Retina (tissue), 1 donor: ENCODE measurements around the gene PIM3.

ENCODE experiments used
- DNase-seq: peaks from one replicate; pipeline ENCODE4 v3.0.0-alpha.2; 2016

PIM3 gene

DNA sequence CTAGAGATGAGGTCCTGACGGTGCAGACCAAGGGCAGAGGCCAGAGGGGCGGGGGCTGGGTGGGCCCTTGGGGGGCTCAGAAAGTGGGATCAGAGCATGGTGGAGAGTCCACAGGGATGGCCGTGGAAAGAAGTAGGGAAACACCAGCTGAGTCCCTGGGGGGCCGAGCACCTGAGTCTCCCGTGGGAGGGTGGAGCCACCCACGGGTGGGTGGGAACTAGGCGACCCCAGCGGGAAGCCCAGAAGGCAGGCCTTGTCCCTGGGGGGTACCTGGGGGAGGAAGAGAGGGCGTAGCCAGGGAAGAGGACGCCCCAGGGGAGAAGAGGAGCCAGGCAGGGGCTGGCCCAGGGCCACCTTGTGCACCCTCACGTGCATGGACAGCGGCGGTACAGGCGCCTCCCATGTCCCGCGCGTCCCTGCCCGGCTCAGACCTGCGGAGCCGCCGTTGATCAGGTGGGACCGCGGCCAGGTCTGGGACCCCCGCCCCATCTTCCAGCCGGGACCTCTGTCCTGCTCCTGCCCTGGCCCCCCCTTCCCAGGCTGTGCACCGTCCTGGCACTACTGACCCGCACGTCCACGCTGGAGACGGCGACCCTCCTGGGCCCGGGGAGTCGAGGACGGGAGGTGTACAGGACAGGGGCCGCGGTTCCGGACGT lies 31.9 kb upstream of the PIM3 start:
- DNase-seq: no peak

DNA sequence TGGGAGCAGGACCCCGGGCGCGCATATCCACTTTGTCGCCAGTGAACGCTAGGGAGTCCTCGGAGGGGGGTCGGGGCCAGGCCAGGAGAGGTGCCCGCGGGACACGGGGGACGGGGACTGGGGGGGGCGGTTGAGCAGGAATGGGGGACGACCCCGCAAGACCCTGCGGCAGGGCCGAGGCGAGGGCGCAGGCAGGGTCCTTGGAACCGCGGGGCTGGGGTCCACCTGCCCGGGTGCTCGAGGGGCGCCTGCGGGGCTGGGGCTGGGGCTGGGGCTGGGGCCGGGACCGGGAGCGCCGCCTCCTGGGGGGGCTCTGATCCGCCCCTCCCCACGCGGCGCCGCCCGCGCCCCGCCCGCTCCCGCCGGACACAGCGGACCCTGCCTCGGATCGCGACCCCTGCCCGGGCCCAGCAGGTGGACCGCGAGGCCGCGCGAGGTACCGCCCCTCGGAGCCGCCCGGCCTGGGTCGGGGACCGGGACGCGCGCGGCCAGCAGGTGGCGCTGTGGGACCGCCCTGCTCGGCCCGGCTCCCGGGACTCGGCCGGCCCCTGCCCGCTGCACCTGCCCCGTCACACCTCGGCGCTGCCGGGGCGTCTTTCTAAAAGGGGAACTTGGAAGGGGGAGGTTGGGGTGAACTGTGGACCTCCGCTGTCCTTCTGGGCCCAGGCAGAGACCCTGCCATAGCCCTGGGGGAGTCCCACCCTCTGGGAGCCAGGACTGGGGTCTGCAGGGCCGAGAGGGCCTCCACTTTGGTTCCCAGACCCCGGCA lies 31.2 kb upstream of the PIM3 start:
- DNase-seq: peak; percentile 74

DNA sequence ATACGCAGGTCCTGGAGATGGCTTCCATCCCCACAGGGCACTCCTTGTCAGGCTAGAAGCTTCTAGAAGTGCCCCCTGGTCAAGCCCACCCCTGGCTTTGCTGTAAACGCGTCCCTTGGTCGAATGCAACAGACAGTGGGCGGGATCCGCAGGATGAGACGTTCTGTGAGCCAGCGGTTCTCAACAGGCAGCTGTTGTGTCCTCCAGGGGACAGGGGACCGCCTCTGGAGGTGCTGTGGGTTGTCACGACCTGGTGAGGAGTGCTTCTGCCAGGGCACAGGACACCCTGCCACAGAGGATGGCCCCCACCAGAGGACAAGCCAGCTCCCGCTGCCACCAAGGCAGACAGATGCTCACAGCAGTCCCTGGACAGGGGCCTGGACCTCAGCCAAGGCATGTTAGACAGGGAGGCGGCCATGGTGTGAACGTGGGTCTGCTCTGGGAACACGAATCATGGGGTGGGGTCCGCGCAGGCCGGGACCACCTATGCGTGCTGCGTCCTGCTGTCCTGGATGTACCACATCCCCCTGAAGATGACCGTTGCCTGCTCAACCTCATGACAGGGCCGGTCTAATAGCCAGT lies 30.5 kb upstream of the PIM3 start:
- DNase-seq: no peak

DNA sequence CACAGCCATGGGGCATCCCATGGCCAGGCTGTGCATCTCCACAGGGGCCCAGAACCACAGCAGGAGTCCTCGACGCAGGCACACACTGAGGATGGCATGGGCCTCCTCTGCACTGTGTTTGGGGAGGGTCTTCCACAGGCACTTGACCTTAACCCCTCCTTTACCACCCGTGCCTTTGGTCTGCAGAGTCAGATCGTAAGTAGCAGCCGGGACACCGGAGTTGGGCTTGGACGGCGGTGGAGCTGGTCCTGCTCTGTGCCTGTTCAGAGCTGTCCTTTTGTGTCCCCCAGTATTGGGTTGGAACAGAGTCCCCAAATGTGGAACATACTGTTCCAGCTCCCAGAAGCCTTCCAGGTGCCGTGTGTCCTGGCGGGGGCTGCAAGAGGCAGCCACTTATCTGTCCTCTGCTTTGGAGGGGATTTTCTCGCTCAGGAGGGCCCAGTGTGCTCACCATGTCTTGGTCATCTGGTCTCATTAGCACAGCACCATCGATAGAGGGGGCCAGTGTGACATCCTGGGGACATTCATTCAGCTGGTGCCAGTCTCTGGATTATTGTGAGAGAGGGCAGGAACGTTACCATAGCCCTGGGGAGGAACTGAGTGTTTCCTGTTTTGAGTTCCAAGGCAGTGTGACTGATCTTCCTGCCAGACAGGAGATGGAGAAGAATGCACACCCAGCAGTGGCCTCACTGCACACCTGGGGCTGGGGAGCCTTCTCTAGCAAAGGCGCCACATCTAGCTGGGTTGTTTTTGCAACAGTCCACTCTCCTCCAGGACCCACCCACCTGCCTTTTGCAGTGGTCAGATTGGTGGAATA lies 29.8 kb upstream of the PIM3 start:
- no peak for DNase-seq

GRCh38 chr22:49933236-49934159 lies 27.1 kb upstream of the PIM3 start:
- DNase-seq: no peak

DNA sequence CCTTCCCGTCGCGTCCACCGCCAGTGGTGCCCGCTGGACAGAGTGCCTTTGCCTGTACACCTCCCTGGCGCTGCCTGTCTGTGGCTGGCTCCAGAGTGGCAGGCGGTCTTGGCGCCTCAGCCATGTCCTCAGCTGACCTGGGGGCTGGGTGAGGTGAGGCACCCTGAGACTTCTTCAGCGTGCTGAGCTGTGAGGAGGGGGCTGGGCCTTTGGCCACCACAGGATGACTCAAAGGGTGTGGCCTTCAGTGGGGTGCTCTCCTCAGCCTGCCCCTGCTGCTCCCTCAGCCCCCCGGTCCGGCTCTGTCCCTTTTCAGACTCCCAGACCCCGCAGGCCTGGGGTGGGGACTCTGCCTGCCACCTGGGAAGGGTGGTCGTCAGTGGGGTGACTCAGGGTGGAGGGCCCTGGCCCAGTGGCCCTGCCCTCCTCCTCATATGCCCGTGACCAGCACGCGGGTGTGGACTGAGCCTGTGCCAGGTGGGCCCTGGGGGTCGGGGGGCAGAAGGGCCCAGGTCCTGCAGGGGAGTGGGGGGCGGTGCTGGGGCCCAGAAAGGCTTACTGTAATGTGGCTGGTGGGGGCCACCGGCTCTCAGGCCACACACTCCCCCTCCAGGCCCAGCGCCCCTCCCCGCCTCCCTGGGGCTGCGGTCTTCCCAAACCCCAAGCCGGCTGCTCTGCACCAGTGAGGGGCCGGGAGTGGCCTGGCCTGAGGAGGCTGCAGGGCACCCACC lies 26.2 kb upstream of the PIM3 start:
- no peak for DNase-seq

DNA sequence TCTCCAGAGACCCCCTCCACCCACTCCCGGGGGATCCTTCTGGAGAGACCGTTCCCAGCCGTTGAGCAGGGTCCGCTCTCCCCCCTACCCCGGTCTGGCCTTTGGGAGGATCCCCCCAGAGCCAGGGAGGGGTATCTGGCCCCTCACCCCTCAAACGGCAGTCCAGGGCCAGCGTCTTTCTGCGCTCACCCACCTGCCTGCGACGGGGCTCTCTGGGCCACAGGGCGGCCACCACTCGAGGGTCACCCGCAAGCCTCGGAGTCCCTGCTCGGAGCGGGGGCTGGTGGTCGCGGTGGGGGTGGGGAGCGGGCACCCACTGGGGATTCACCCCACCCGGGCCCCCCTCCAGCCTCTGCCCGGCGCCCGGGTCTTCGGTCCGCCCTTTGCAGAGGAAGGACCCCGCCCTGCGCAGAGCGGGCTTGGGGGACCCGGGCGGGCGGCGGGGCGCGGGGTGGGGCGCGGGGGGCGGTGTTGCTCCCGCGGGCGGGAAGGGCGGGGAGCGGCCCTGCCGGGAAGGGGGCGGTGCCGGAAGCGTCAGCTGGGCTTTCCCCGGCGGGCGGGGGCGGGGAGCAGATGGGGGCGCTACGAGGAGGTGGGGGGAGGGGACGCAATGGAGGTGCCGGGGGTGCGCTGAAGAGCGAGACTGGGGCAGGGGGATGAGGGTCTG lies 25.5 kb upstream of the PIM3 start:
- DNase-seq: no peak

DNA sequence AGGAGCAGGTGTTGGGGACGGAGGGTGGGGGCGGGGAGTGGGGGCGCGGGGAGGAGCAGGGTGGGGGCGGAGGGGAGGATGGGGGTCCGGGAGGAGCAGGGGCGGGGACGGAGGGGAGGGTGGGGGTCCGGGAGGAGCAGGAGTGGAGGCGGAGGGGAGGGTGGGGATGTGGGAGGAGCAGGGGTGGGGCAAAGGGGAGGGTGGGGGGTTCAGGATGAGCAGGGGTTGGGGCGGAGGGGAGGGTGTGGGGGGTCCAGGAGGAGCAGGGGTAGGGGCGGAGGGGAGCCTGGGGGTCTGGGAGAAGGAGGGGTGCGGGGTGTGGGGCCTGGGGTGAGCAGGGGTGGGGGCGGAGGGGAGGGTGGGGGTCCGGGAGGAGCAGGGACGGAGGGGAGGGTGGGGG lies 25.0 kb upstream of the PIM3 start:
- no peak for DNase-seq

- no peak for DNase-seq
These were observed 24.3 kb upstream of the PIM3 start for GRCh38 chr22:49936018-49936972.

DNA sequence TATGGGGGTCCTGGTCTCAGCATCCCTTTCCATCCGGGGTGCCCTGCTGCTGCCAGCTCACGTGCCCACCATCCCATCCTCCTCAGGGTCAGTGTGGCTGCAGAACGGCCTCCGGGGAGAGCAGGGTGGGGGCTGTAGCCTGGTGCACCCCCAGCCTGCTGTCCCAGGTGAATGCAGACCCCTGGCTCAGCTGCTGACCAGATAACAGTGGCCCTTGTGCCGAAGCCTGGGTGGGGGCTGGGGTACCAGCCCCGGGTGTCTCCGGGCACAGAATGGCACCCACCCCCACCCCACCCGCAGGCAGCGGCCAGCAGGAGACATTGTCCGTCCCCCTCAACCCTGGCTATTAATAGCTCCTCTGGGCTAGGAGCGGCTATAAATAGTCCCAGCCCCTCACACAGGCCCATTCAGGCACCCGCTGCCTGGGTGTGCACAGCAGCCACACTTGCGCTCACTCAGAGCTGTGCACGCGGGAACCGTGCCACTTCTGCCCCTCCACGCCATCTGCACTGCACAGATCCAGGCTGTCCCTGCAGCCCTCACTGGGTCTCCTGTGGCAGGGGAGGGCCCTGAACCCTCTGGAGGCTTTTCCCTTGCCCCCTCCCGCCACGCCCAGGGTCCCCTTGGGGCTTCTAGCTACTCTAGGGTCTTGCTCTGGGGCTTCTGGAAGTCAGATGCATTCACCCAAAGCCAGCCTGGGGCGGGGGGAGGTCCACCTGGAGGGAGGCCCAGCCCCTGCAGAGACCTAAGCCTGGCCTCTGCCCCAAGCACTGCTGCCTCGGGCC lies 23.4 kb upstream of the PIM3 start:
- no peak for DNase-seq

- DNase-seq: no peak
These were observed 22.6 kb upstream of the PIM3 start for GRCh38 chr22:49937758-49938564.

- DNase-seq: no peak
These were observed 21.9 kb upstream of the PIM3 start for GRCh38 chr22:49938565-49939136.

DNA sequence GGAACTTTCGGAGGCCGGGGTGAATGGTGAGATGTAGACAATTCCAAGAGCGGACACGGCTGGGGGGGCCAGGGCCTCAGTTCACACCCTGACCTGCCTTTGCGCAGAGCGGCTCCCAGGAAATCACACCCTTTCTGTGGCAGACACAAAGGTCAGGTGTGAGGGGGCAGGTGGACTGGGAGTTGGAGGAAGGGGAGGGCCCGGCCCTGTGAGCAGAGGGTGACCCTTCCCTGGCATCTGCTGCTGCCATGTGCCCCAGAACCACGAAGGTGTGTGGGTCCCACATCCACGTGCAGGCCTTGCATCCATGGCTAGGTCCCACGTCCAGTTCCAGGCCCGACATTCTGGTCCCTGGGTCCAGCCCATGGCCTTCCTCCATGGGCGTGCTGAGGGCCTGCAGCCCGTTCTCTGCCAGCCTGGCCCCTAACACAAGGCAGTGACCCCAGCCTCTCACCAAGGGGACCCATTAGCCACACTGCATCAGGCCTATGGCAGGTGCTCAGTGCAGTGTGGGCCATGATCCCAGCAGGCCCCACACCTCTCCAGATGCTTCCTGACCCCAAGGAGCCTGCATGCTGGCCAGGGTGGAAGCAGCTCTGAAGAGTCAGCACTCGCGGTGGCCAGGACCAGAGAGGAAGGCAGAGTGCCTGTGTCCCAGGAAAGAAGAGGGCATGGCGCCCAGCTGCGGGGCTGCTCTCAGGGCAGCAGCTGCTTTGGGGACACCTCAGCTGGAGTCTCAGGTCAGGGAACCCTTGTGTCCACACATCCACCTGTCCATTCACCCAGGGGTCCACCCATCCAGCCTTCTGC lies 18.9 kb upstream of the PIM3 start:
- DNase-seq: no peak

GRCh38 chr22:49942565-49943404 lies 17.8 kb upstream of the PIM3 start:
- no peak for DNase-seq

DNA sequence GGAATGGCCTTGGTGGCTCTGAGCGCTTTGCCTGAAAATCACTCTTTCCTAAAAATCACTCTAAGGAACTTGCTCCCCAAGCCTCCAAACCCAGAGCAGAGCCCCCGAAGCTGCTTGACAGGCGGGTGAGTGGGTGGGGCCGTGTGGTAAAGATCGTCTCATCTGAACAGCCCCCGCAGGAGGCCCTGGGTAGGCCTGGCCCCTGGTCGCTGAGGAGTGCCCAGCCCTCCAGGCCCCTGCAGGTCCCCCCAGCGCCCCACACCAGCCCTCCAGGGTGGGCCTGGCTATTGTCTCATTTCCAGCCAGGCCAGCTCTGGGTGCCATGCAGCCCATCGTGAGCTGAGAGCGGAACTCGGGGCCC lies 17.2 kb upstream of the PIM3 start:
- no peak for DNase-seq
